Fibroblast of lung (primary cell): ENCODE data around the gene SLC16A10. TPM values are rescaled to one million over a fixed set of nuclear protein-coding genes. Genes with fewer than 3 reads are reported as not detected.

Experiments used
- DNase-seq, 2 donors: peaks; one replicate each; pipeline versions ENCODE4 v3.0.0 to v3.0.0-alpha.2; 2010; ENCODE audit warnings: low read depth in 2 of 2
- H2AFZ ChIP-seq: 2 replicates; pipeline ENCODE4 v1.5.1; 2012; ENCODE audit warnings: low read length, control low read depth, inconsistent platforms
- H3K27ac ChIP-seq: 2 replicates; pipeline ENCODE4 v1.5.1; 2011; ENCODE audit warnings: low read length, control low read depth; ENCODE audit not compliant: insufficient read depth
- H3K27me3 ChIP-seq: 2 replicates; pipeline ENCODE4 v1.5.1; 2011; ENCODE audit warnings: mild to moderate bottlenecking, low read length; ENCODE audit not compliant: control insufficient read depth, insufficient read depth
- H3K36me3 ChIP-seq: 2 replicates; pipeline ENCODE4 v1.5.1; 2011; ENCODE audit warnings: low read length; ENCODE audit not compliant: control insufficient read depth, insufficient read depth
- H3K4me1 ChIP-seq: 2 replicates; pipeline ENCODE4 v1.5.1; 2011; ENCODE audit warnings: low read length; ENCODE audit not compliant: control insufficient read depth, insufficient read depth; ENCODE audit errors: extremely low read depth
- H3K4me2 ChIP-seq: 2 replicates; pipeline ENCODE4 v1.5.1; 2011; ENCODE audit warnings: low read length, control low read depth; ENCODE audit not compliant: insufficient read depth; ENCODE audit errors: extremely low read depth
- H3K4me3 ChIP-seq, 4 experiments: fragments of 200-600 bp in 1 of 4; sonication (generic) in 1 of 4; replicated peaks in 1 of 4; 2 replicates each; pipeline ENCODE4 v1.5.1; 2011 to 2016; ENCODE audit warnings: low read length in 4 of 4, low read depth in 3 of 4, mild to moderate bottlenecking in 3 of 4, control low read depth in 2 of 4, inconsistent platforms in 1 of 4, mixed read lengths in 1 of 4; ENCODE audit not compliant: insufficient read depth in 1 of 4; ENCODE audit errors: control extremely low read depth in 1 of 4
- H3K79me2 ChIP-seq: 2 replicates; pipeline ENCODE4 v1.5.1; 2012; ENCODE audit warnings: mild to moderate bottlenecking, low read length, inconsistent platforms; ENCODE audit not compliant: control insufficient read depth, insufficient read depth
- H3K9ac ChIP-seq: 2 replicates; pipeline ENCODE4 v1.5.1; 2011; ENCODE audit warnings: mild to moderate bottlenecking, low read length, control low read depth; ENCODE audit not compliant: insufficient read depth
- H3K9me3 ChIP-seq: 2 replicates; pipeline ENCODE4 v1.5.1; 2012; ENCODE audit warnings: low read depth, low read length; ENCODE audit not compliant: control insufficient read depth, insufficient read depth
- H4K20me1 ChIP-seq: 2 replicates; pipeline ENCODE4 v1.5.1; 2011; ENCODE audit warnings: low read length; ENCODE audit not compliant: control insufficient read depth, insufficient read depth; ENCODE audit errors: extremely low read depth
- CTCF ChIP-seq, 2 donors: IDR thresholded peaks in 1 of 2; conservative IDR thresholded peaks in 1 of 2; 1 replicate in 1 of 2; 2 replicates in 1 of 2; pipeline ENCODE4 v1.5.1; 2011 to 2012; ENCODE audit warnings: low read length in 2 of 2, control low read depth in 1 of 2, inconsistent platforms in 1 of 2, low read depth in 1 of 2, mild to moderate bottlenecking in 1 of 2
- EZH2 ChIP-seq: IDR thresholded peaks from 2 replicates; pipeline ENCODE4 v1.5.1; 2012; ENCODE audit warnings: low read length, control low read depth, mild to moderate bottlenecking; ENCODE audit errors: missing control alignments
- polyA plus RNA-seq, 2 donors: library from polyadenylated mRNA; depleted of rRNA in 1 of 2; stranded (reverse) in 1 of 2; unstranded in 1 of 2; fragments of >200 nt; gene quantifications; 2 replicates each; pipeline ENCODE4 v1.2.1, GENCODE V29; 2011 to 2012; ENCODE audit warnings: missing spikeins in 1 of 2
- total RNA-seq: library from RNA; depleted of rRNA; stranded (reverse); fragments of >200 nt; gene quantifications from 2 replicates; pipeline ENCODE4 v1.2.1, GENCODE V29; 2014

The SLC16A10 gene
- total and polyA plus RNA-seq, 2 donors (not counting 1 experiment from before 2014, with no cell fraction given), result not detected

- H3K4me2 ChIP-seq, result no peak overlapping the region
These were observed 72.3 kb downstream of the SLC16A10 start for GRCh38 chr6:111159633-111160032.

GRCh38 chr6:111161650-111162049 is 74.3 kb downstream of the SLC16A10 start:
- no peak for DNase-seq

More at GRCh38 chr6:111159633-111160032, 72.3 kb downstream of the SLC16A10 start:
- no peak overlapping the region for H2AFZ ChIP-seq
- H3K36me3 ChIP-seq, result no peaks in the 10 kb centered on the region
- no peaks in the 10 kb centered on the region for H3K79me2 ChIP-seq
- no peak overlapping the region for H3K4me3 ChIP-seq
- H3K27ac ChIP-seq, result no peak overlapping the region
- no peaks in the 10 kb centered on the region for H4K20me1 ChIP-seq
- TF ChIP-seq CTCF (conservative IDR thresholded peaks at IDR 0.05 in 1 of 2, IDR thresholded peaks at IDR 0.05 in 1 of 2; ENCODE audit: low read depth in 1 of 2, low read length in 2 of 2) (no peak), EZH2 (no peak)
- H3K9me3 ChIP-seq, result no peaks in the 10 kb centered on the region
- H3K9ac ChIP-seq, result no peak overlapping the region
- DNase-seq, result no peak
- H3K4me1 ChIP-seq, result no peaks in the 10 kb centered on the region
- no peaks in the 10 kb centered on the region for H3K27me3 ChIP-seq

GRCh38 chr6:111162504-111162903 is 75.2 kb downstream of the SLC16A10 start:
- H3K79me2 ChIP-seq, result no peaks in the 10 kb centered on the region
- H3K27ac ChIP-seq, result no peak overlapping the region
- H3K9ac ChIP-seq, result no peak overlapping the region
- H2AFZ ChIP-seq, result no peak overlapping the region
- H3K4me1 ChIP-seq, result no peaks in the 10 kb centered on the region
- TF ChIP-seq EZH2 (no peak), CTCF (conservative IDR thresholded peaks at IDR 0.05 in 1 of 2, IDR thresholded peaks at IDR 0.05 in 1 of 2; ENCODE audit: low read depth in 1 of 2, low read length in 2 of 2) (no peak)
- DNase-seq, result peak in 1 of 2 donors; percentile 5
- H3K36me3 ChIP-seq, result no peaks in the 10 kb centered on the region
- H4K20me1 ChIP-seq, result no peaks in the 10 kb centered on the region
- no peak overlapping the region for H3K4me3 ChIP-seq
- H3K27me3 ChIP-seq, result no peaks in the 10 kb centered on the region
- no peak overlapping the region for H3K4me2 ChIP-seq
- no peaks in the 10 kb centered on the region for H3K9me3 ChIP-seq

More at GRCh38 chr6:111161650-111162049, 74.3 kb downstream of the SLC16A10 start:
- Histone ChIP-seq H3K4me1 (no peaks in the 10 kb centered on the region), H4K20me1 (no peaks in the 10 kb centered on the region), H3K9me3 (no peaks in the 10 kb centered on the region), H3K4me3 (no peak overlapping the region), H3K9ac (no peak overlapping the region), H3K27me3 (no peaks in the 10 kb centered on the region), H3K27ac (no peak overlapping the region), H3K36me3 (no peaks in the 10 kb centered on the region), H3K4me2 (no peak overlapping the region), H3K79me2 (no peaks in the 10 kb centered on the region), H2AFZ (no peak overlapping the region)
- TF ChIP-seq EZH2, result no peak
- no peak for TF ChIP-seq CTCF (conservative IDR thresholded peaks at IDR 0.05 in 1 of 2, IDR thresholded peaks at IDR 0.05 in 1 of 2; ENCODE audit: low read depth in 1 of 2, low read length in 2 of 2)
